Activated naive CD4-positive, alpha-beta T cell treated with anti-CD3 and anti-CD28 coated beads, Interleukin-2, amount 10 ng/mL, durations not matched to agents 7 days and 5 days (primary cell): ENCODE data around the gene AURKA.
"Not testable (repeated sequence)": the region's sequence is repeated elsewhere in the genome, so short reads cannot be mapped to it uniquely, and the experiment has no call there.

ENCODE experiments used
- CTCF ChIA-PET: fragments of 350-600 bp; sonication (Branson Sonifier 250); formaldehyde crosslinking; loops from one replicate; lab custom pipeline; 2021; ENCODE audit warnings: antibody characterized with exemption; lab: Charles Lee
- DNase-seq: peaks from one replicate; pipeline ENCODE4 v3.0.0-alpha.2; 2020
- H3K27ac Mint-ChIP-seq: one replicate; pipeline ENCODE4 v1.8.0; 2021; ENCODE audit warnings: mild to moderate bottlenecking, moderate library complexity, mixed read lengths
- H3K27me3 Mint-ChIP-seq: one replicate; pipeline ENCODE4 v1.8.0; 2021; ENCODE audit warnings: mild to moderate bottlenecking, mixed read lengths
- H3K36me3 Mint-ChIP-seq: one replicate; pipeline ENCODE4 v1.8.0; 2021; ENCODE audit warnings: mixed read lengths
- H3K4me1 Mint-ChIP-seq: one replicate; pipeline ENCODE4 v1.8.0; 2021; ENCODE audit warnings: mixed read lengths
- H3K4me3 Mint-ChIP-seq: one replicate; pipeline ENCODE4 v1.8.0; 2021; ENCODE audit warnings: mild to moderate bottlenecking, moderate library complexity, mixed read lengths
- H3K9me3 Mint-ChIP-seq: one replicate; pipeline ENCODE4 v1.8.0; 2021; ENCODE audit warnings: mixed read lengths

Gene AURKA

GRCh38 chr20:56392881-56393482, 967 bp upstream of the AURKA start:
- peaks cover 58% of the 10 kb centered on the region for H3K36me3 Mint-ChIP-seq
- H3K4me3 Mint-ChIP-seq, result no peak overlapping the region
- peaks cover 61% of the 10 kb centered on the region for H3K4me1 Mint-ChIP-seq
- H3K27me3 Mint-ChIP-seq, result no peaks in the 10 kb centered on the region
- no peak overlapping the region for H3K27ac Mint-ChIP-seq
- DNase-seq, result peak; percentile 31
- CTCF ChIA-PET, result interaction anchor here (0.6 to 1.2 kb wide), 3 partner anchors 19 to 92 kb away, joined by 3 read pairs; partner anchors contain the start of gene CASS4
- H3K9me3 Mint-ChIP-seq, result no peaks in the 10 kb centered on the region

- CTCF ChIA-PET, result interaction anchor here (0.6 to 1.3 kb wide), 3 partner anchors 10 to 72 kb away, joined by 3 read pairs; no protein-coding TSS in a partner anchor
- no peak for DNase-seq
- H3K4me1 Mint-ChIP-seq, result peaks cover 60% of the 10 kb centered on the region
- H3K27me3 Mint-ChIP-seq, result no peaks in the 10 kb centered on the region
- H3K36me3 Mint-ChIP-seq, result peaks cover 51% of the 10 kb centered on the region
- no peak overlapping the region for H3K4me3 Mint-ChIP-seq
- H3K9me3 Mint-ChIP-seq, result no peaks in the 10 kb centered on the region
- no peak overlapping the region for H3K27ac Mint-ChIP-seq
Measured at GRCh38 chr20:56391596-56392131, 351 bp downstream of the AURKA start.

GRCh38 chr20:56391037-56391436, 978 bp downstream of the AURKA start:
- Mint-ChIP-seq H3K9me3 (no peaks in the 10 kb centered on the region), H3K27me3 (no peaks in the 10 kb centered on the region), H3K36me3 (peaks cover 55% of the 10 kb centered on the region), H3K4me3 (no peak overlapping the region), H3K4me1 (peaks cover 63% of the 10 kb centered on the region), H3K27ac (no peak overlapping the region)
- CTCF ChIA-PET, result interaction anchor here (1.3 kb wide), 1 partner anchor 10 kb away, joined by 3 read pairs; no protein-coding TSS in a partner anchor
- no peak for DNase-seq

GRCh38 chr20:56390396-56390795, 1.6 kb downstream of the AURKA start:
- H3K36me3 Mint-ChIP-seq, result peaks cover 55% of the 10 kb centered on the region
- peaks cover 61% of the 10 kb centered on the region for H3K4me1 Mint-ChIP-seq
- H3K9me3 Mint-ChIP-seq, CTCF ChIA-PET, H3K27me3 Mint-ChIP-seq, DNase-seq, H3K4me3 Mint-ChIP-seq, H3K27ac Mint-ChIP-seq: not testable (repeated sequence)

GRCh38 chr20:56389807-56390206, 2.2 kb downstream of the AURKA start:
- Mint-ChIP-seq H3K4me1 (peaks cover 60% of the 10 kb centered on the region), H3K36me3 (peaks cover 58% of the 10 kb centered on the region), H3K9me3 (no peaks in the 10 kb centered on the region), H3K4me3 (peak overlapping the region; percentile 29), H3K27ac (no peak overlapping the region), H3K27me3 (no peaks in the 10 kb centered on the region)
- CTCF ChIA-PET, result no interaction called here
- DNase-seq, result no peak

GRCh38 chr20:56388882-56389281, 3.1 kb downstream of the AURKA start:
- H3K4me1 Mint-ChIP-seq, result peaks cover 58% of the 10 kb centered on the region
- no peaks in the 10 kb centered on the region for H3K9me3 Mint-ChIP-seq
- CTCF ChIA-PET, result no interaction called here
- no peaks in the 10 kb centered on the region for H3K27me3 Mint-ChIP-seq
- H3K36me3 Mint-ChIP-seq, result peaks cover 60% of the 10 kb centered on the region
- no peak for DNase-seq
- H3K27ac Mint-ChIP-seq, result no peak overlapping the region
- peak overlapping the region; percentile 2 for H3K4me3 Mint-ChIP-seq

- peaks cover 57% of the 10 kb centered on the region for H3K4me1 Mint-ChIP-seq
- DNase-seq, result no peak
- CTCF ChIA-PET, result interaction anchor here (0.8 kb wide), 1 partner anchor 118 kb away, joined by 3 read pairs; no protein-coding TSS in a partner anchor
- H3K9me3 Mint-ChIP-seq, result no peaks in the 10 kb centered on the region
- H3K27ac Mint-ChIP-seq, result no peak overlapping the region
- H3K4me3 Mint-ChIP-seq, result no peak overlapping the region
- no peaks in the 10 kb centered on the region for H3K27me3 Mint-ChIP-seq
- peaks cover 70% of the 10 kb centered on the region for H3K36me3 Mint-ChIP-seq
Measured at GRCh38 chr20:56386219-56386618, 5.8 kb downstream of the AURKA start.

- Mint-ChIP-seq H3K27me3 (no peaks in the 10 kb centered on the region), H3K4me1 (peaks cover 53% of the 10 kb centered on the region), H3K36me3 (peaks cover 70% of the 10 kb centered on the region), H3K9me3 (no peaks in the 10 kb centered on the region), H3K27ac (no peak overlapping the region), H3K4me3 (no peak overlapping the region)
- no peak for DNase-seq
- CTCF ChIA-PET, result no interaction called here
Measured at GRCh38 chr20:56385130-56385529, 6.9 kb downstream of the AURKA start.

- Mint-ChIP-seq H3K9me3 (no peaks in the 10 kb centered on the region), H3K27me3 (no peaks in the 10 kb centered on the region), H3K4me1 (peaks cover 36% of the 10 kb centered on the region), H3K27ac (no peak overlapping the region), H3K36me3 (peaks cover 66% of the 10 kb centered on the region), H3K4me3 (no peak overlapping the region)
- CTCF ChIA-PET, result no interaction called here
- no peak for DNase-seq
Measured at GRCh38 chr20:56383334-56383733, 8.7 kb downstream of the AURKA start.

GRCh38 chr20:56382696-56383095, 9.3 kb downstream of the AURKA start:
- Mint-ChIP-seq H3K4me1 (peaks cover 33% of the 10 kb centered on the region), H3K9me3 (no peaks in the 10 kb centered on the region), H3K27me3 (no peaks in the 10 kb centered on the region), H3K27ac (no peak overlapping the region), H3K4me3 (no peak overlapping the region), H3K36me3 (peaks cover 68% of the 10 kb centered on the region)
- CTCF ChIA-PET, result no interaction called here
- DNase-seq, result no peak

- Mint-ChIP-seq H3K27me3 (no peaks in the 10 kb centered on the region), H3K9me3 (no peaks in the 10 kb centered on the region), H3K4me3 (no peak overlapping the region), H3K4me1 (peaks cover 29% of the 10 kb centered on the region), H3K36me3 (peaks cover 71% of the 10 kb centered on the region), H3K27ac (peak overlapping the region; percentile 58)
- no peak for DNase-seq
- CTCF ChIA-PET, result interaction anchor here (0.7 to 1.1 kb wide), 2 partner anchors 10 to 110 kb away, joined by 3 read pairs; partner anchors contain the start of gene AURKA
Measured at GRCh38 chr20:56381501-56381900, 10.5 kb downstream of the AURKA start.

GRCh38 chr20:56380375-56380774, 11.6 kb downstream of the AURKA start:
- no peaks in the 10 kb centered on the region for H3K27me3 Mint-ChIP-seq
- CTCF ChIA-PET, result no interaction called here
- no peak overlapping the region for H3K4me3 Mint-ChIP-seq
- H3K27ac Mint-ChIP-seq, result no peak overlapping the region
- no peak for DNase-seq
- H3K36me3 Mint-ChIP-seq, result peaks cover 72% of the 10 kb centered on the region
- peaks cover 33% of the 10 kb centered on the region for H3K4me1 Mint-ChIP-seq
- H3K9me3 Mint-ChIP-seq, result no peaks in the 10 kb centered on the region

GRCh38 chr20:56378386-56378785, 13.6 kb downstream of the AURKA start:
- Mint-ChIP-seq H3K4me3 (no peak overlapping the region), H3K27ac (peak overlapping the region; percentile 1), H3K9me3 (no peaks in the 10 kb centered on the region), H3K27me3 (no peaks in the 10 kb centered on the region), H3K36me3 (peaks cover 70% of the 10 kb centered on the region), H3K4me1 (peaks cover 25% of the 10 kb centered on the region)
- DNase-seq, result no peak
- CTCF ChIA-PET, result no interaction called here

GRCh38 chr20:56376331-56376730, 15.7 kb downstream of the AURKA start:
- Mint-ChIP-seq H3K27me3 (no peaks in the 10 kb centered on the region), H3K27ac (peak overlapping the region; percentile 17), H3K36me3 (peaks cover 65% of the 10 kb centered on the region), H3K4me3 (no peak overlapping the region), H3K4me1 (peaks cover 23% of the 10 kb centered on the region), H3K9me3 (no peaks in the 10 kb centered on the region)
- CTCF ChIA-PET, result interaction anchor here (1.5 kb wide), 1 partner anchor 15 kb away, joined by 3 read pairs; no protein-coding TSS in a partner anchor
- DNase-seq, result no peak

- CTCF ChIA-PET, result no interaction called here
- Mint-ChIP-seq H3K4me1 (peaks cover 16% of the 10 kb centered on the region), H3K4me3 (no peak overlapping the region), H3K9me3 (no peaks in the 10 kb centered on the region), H3K36me3 (peaks cover 72% of the 10 kb centered on the region), H3K27me3 (no peaks in the 10 kb centered on the region), H3K27ac (no peak overlapping the region)
- DNase-seq, result no peak
Measured at GRCh38 chr20:56373942-56374341, 18.1 kb downstream of the AURKA start.
